B cell (primary cell): ENCODE data around the gene SELENOS. TPM values are rescaled to one million over a fixed set of nuclear protein-coding genes. Genes with fewer than 3 reads are reported as not detected.

Source experiments
- ATAC-seq: fragments of 200-7000 bp; cut with Tn5 transposase; one replicate; pipeline ENCODE4 v1.10.0; 2021; ENCODE audit warnings: low read depth, mild to moderate bottlenecking, moderate number of reproducible peaks, moderate library complexity
- CTCF ChIA-PET: fragments of 350-600 bp; sonication (Branson Sonifier 250); formaldehyde crosslinking; loops from one replicate; lab custom pipeline; 2021; ENCODE audit warnings: antibody characterized with exemption, inconsistent platforms; lab: Charles Lee
- POLR2A ChIA-PET: fragments of 350-600 bp; sonication (Branson Sonifier 250); formaldehyde crosslinking; loops from one replicate; lab custom pipeline; 2021; ENCODE audit warnings: antibody characterized with exemption; lab: Charles Lee
- DNase-seq: peaks from one replicate; pipeline ENCODE4 v3.0.0; 2013
- H2AFZ ChIP-seq: 2 replicates; pipeline ENCODE4 v1.6.1; 2012; ENCODE audit warnings: mild to moderate bottlenecking, low read depth, low read length; ENCODE audit not compliant: insufficient read depth, poor library complexity, severe bottlenecking
- H3K27ac ChIP-seq, 2 donors: 1 replicate in 1 of 2; 2 replicates in 1 of 2; pipeline ENCODE4 v1.5.1; 2012 to 2013; ENCODE audit warnings: low read length in 2 of 2, mild to moderate bottlenecking in 2 of 2, moderate library complexity in 1 of 2
- H3K27me3 ChIP-seq, 4 experiments: fragments of 200-600 bp in 1 of 4; sonication (generic) in 1 of 4; replicated peaks in 1 of 4; 1 replicate in 2 of 4; 2 replicates in 2 of 4; pipeline versions ENCODE4 v1.6.1 to v1.7.0; 2013 to 2016; ENCODE audit warnings: low read length in 3 of 4, mild to moderate bottlenecking in 2 of 4, mixed read lengths in 1 of 4, moderate library complexity in 1 of 4; ENCODE audit not compliant: insufficient read depth in 4 of 4, control insufficient read depth in 3 of 4; ENCODE audit errors: control extremely low read depth in 1 of 4
- H3K36me3 ChIP-seq, 2 experiments: replicated peaks in 1 of 2; 1 replicate in 1 of 2; 2 replicates in 1 of 2; pipeline versions ENCODE4 v1.6.1 to v1.7.1; 2013; ENCODE audit warnings: low read length in 1 of 2; ENCODE audit not compliant: insufficient read depth in 2 of 2, control insufficient read depth in 1 of 2; ENCODE audit errors: control extremely low read depth in 1 of 2, extremely low read depth in 1 of 2
- H3K4me1 ChIP-seq, 2 donors: fragments of 200-600 bp in 1 of 2; sonication (generic) in 1 of 2; 1 replicate in 1 of 2; 2 replicates in 1 of 2; pipeline versions ENCODE4 v1.5.1 to v1.6.1; 2013 to 2017; ENCODE audit warnings: low read length in 2 of 2; ENCODE audit not compliant: control insufficient read depth in 2 of 2, insufficient read depth in 2 of 2
- H3K4me2 ChIP-seq: replicated peaks from 2 replicates; pipeline ENCODE3; 2012; ENCODE audit warnings: mild to moderate bottlenecking, low read depth, low read length; ENCODE audit not compliant: poor library complexity, severe bottlenecking
- H3K4me3 ChIP-seq, 5 experiments: fragments of 200-600 bp in 1 of 5; sonication (generic) in 1 of 5; 1 replicate in 3 of 5; 2 replicates in 2 of 5; pipeline versions ENCODE4 v1.5.1 to v1.7.0; 2011 to 2016; ENCODE audit warnings: low read length in 4 of 5, mild to moderate bottlenecking in 4 of 5, low read depth in 2 of 5, control low read depth in 1 of 5, moderate library complexity in 1 of 5; ENCODE audit not compliant: insufficient read depth in 1 of 5; ENCODE audit errors: control extremely low read depth in 1 of 5, extremely low read depth in 1 of 5
- H3K79me2 ChIP-seq: fragments of 200-600 bp; sonication (generic); one replicate; pipeline ENCODE4 v1.6.0; 2016; ENCODE audit warnings: low read length; ENCODE audit not compliant: control insufficient read depth, insufficient read depth
- H3K9ac ChIP-seq: fragments of 200-600 bp; sonication (generic); 2 replicates; pipeline ENCODE4 v1.6.1; 2017; ENCODE audit warnings: mild to moderate bottlenecking, low read length, moderate library complexity
- H3K9me3 ChIP-seq, 3 donors: one replicate each; pipeline versions ENCODE4 v1.6.1 to v1.7.1; 2013; ENCODE audit warnings: low read length in 2 of 3; ENCODE audit not compliant: control insufficient read depth in 2 of 3, insufficient read depth in 1 of 3; ENCODE audit errors: control extremely low read depth in 1 of 3
- H4K20me1 ChIP-seq: 2 replicates; pipeline ENCODE4 v1.6.0; 2012; ENCODE audit warnings: mild to moderate bottlenecking, low read length; ENCODE audit not compliant: insufficient read depth, control insufficient read depth, poor library complexity, severe bottlenecking
- H3K27ac Mint-ChIP-seq: one replicate; pipeline ENCODE4 v1.8.0; 2021; ENCODE audit warnings: mixed read lengths
- H3K27me3 Mint-ChIP-seq: one replicate; pipeline ENCODE4 v1.8.0; 2021; ENCODE audit warnings: mixed read lengths
- H3K4me1 Mint-ChIP-seq: one replicate; pipeline ENCODE4 v1.8.0; 2021; ENCODE audit warnings: mixed read lengths
- H3K4me3 Mint-ChIP-seq: one replicate; pipeline ENCODE4 v1.8.0; 2021; ENCODE audit warnings: mixed read lengths
- H3K9me3 Mint-ChIP-seq: one replicate; pipeline ENCODE4 v1.8.0; 2022; ENCODE audit warnings: mixed read lengths; ENCODE audit not compliant: insufficient read depth
- CTCF ChIP-seq: fragments of 200-600 bp; IDR thresholded peaks from one replicate; pipeline ENCODE4 v1.8.0; 2022; ENCODE audit warnings: antibody characterized with exemption, mild to moderate bottlenecking
- EZH2 ChIP-seq: IDR thresholded peaks from 2 replicates; pipeline ENCODE4 v1.6.1; 2012; ENCODE audit warnings: borderline replicate concordance, low read depth, mild to moderate bottlenecking, moderate library complexity, low read length; ENCODE audit not compliant: insufficient read depth, poor library complexity, severe bottlenecking
- WGBS: methylation state at CpG from one replicate; pipeline ENCODE4 v1.1.5; 2013; ENCODE audit warnings: missing lambda C conversion rate; ENCODE audit not compliant: insufficient coverage; 5-methylcytosine and 5-hydroxymethylcytosine counted together
- intact Hi-C: fragments of 100-400 bp; cut with micrococcal nuclease; formaldehyde crosslinking; loops from one replicate; pipeline ENCODE4 v1.10.0; 2022
- polyA plus RNA-seq: library from polyadenylated mRNA; depleted of rRNA; stranded (reverse); fragments of >200 nt; gene quantifications from 2 replicates; pipeline ENCODE4 v1.2.3, GENCODE V29; 2012
- total RNA-seq, 2 donors: library from RNA; stranded (reverse); fragments of 120-200 nt in 1 of 2; gene quantifications; 1 replicate in 1 of 2; 2 replicates in 1 of 2; pipeline versions ENCODE4 v1.2.3 to v1.2.4, GENCODE V29; 2013 to 2022

SELENOS gene
- total and polyA plus RNA-seq, 2 donors (not counting 1 experiment from before 2014, with no cell fraction given), result 14.2 to 26.8 TPM

- no peak for TF ChIP-seq EZH2
- TF ChIP-seq CTCF, result no peak
These were observed 35.9 kb upstream of the SELENOS start for GRCh38 chr15:101313041-101313761.

GRCh38 chr15:101310508-101310907 lies 33.2 kb upstream of the SELENOS start:
- Mint-ChIP-seq H3K27ac (no peak overlapping the region), H3K4me3 (no peak overlapping the region), H3K9me3 (no peaks in the 10 kb centered on the region), H3K27me3 (peaks cover 4% of the 10 kb centered on the region), H3K4me1 (no peaks in the 10 kb centered on the region)
- Histone ChIP-seq H2AFZ (no peak overlapping the region), H3K27me3 (no peaks in the 10 kb centered on the region), H3K27ac (no peak overlapping the region), H3K9me3 (no peaks in the 10 kb centered on the region), H3K9ac (no peak overlapping the region), H3K36me3 (no peaks in the 10 kb centered on the region), H3K4me1 (no peaks in the 10 kb centered on the region), H3K4me3 (no peak overlapping the region), H4K20me1 (no peaks in the 10 kb centered on the region), H3K4me2 (no peak overlapping the region), H3K79me2 (no peaks in the 10 kb centered on the region)
- CTCF ChIA-PET, result no interaction called here
- TF ChIP-seq EZH2 (no peak), CTCF (no peak)
- DNase-seq, result no peak
- POLR2A ChIA-PET, result no interaction called here
- WGBS, result 91% methylated on average over 6 of the region's 7 CpGs
- no peak for ATAC-seq
- intact Hi-C loops, result no loop called here

More at GRCh38 chr15:101313041-101313761, 35.9 kb upstream of the SELENOS start:
- Mint-ChIP-seq H3K27me3 (peaks cover 13% of the 10 kb centered on the region), H3K4me1 (no peaks in the 10 kb centered on the region), H3K27ac (no peak overlapping the region), H3K4me3 (no peak overlapping the region), H3K9me3 (no peaks in the 10 kb centered on the region)
- no peak overlapping the region for H3K4me2 ChIP-seq
- peaks cover 0 to 4% (median 2%) of the 10 kb centered on the region in 4 experiments for H3K27me3 ChIP-seq
- H3K9me3 ChIP-seq, result no peaks in the 10 kb centered on the region
- intact Hi-C loops, result no loop called here
- no peaks in the 10 kb centered on the region for H3K36me3 ChIP-seq
- no peaks in the 10 kb centered on the region for H4K20me1 ChIP-seq
- POLR2A ChIA-PET, result no interaction called here
- no peak overlapping the region for H3K9ac ChIP-seq
- no peaks in the 10 kb centered on the region for H3K4me1 ChIP-seq
- DNase-seq (no peak), ATAC-seq (no peak)
- WGBS, result 91% methylated on average over 20 of the region's 21 CpGs
- CTCF ChIA-PET, result interaction anchor here (1.1 kb wide), 1 partner anchor 328 kb away, joined by 3 read pairs; no protein-coding TSS in a partner anchor
- no peak overlapping the region for H3K27ac ChIP-seq
- no peak overlapping the region for H2AFZ ChIP-seq
- H3K79me2 ChIP-seq, result no peaks in the 10 kb centered on the region
- H3K4me3 ChIP-seq, result no peak overlapping the region
